GM18511 (cell line): ENCODE results near the gene CDHR5.

Source experiments
- ATAC-seq: cut with Tn5 transposase; IDR thresholded peaks from one replicate; pipeline ENCODE4 v1.9.1; 2021; ENCODE audit warnings: mild to moderate bottlenecking, moderate library complexity; ENCODE audit not compliant: unreplicated experiment

The CDHR5 gene

DNA sequence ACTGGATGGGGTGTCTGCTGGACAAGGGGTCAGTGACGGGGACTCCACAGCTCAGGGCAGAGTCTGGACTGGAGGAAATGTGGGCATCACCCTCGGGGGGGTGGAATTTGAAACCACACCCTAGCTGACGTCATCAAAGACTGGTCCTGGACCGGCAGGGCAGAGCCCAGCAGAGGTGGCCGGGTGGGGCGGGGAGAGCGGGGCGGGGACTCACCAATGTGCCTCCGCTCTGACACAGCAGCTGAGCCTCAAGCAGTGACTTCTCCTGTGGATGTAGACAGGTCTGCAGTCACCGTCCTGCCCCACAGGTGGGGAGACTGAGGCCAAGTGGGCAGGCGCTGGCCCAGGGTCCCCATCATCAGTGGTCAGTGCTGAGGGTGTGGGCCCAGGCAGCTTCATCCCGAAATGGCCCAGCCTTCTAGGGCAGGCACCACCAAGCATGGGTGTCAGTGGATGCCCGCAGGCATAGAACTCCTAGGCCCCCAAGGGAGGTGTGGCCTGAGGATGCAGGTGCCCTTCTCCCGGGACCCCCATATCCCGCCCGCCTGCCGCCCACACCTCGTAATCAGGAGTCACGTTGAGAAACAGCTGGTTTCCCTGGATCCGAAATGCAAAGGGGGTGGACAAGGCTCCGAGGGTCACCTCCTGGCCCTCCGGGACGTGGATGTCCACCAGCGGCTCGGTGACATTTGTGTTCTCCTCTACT, 603 bp downstream of the CDHR5 start:
- ATAC-seq: no peak

- ATAC-seq: no peak
Observed at GRCh38 chr11:623349-623869, 1.3 kb downstream of the CDHR5 start.

DNA sequence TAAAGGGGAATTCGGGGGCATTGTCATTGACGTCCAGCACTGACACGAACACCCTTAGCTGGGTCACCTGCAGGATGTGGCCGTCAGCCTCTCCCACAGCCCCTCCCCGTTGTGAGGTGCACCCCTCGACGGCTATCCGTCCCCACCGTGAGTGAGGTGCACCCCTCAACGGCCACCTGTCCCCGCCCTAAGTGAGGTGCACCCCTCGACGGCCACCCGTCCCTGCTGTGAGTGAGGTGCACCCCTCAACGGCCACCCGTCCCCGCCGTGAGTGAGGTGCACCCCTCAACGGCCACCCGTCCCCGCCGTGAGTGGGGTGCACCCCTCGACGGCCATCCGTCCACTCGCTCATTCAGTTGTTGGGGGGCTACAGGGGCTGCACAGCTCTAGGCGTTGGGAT, 2.9 kb downstream of the CDHR5 start:
- no peak for ATAC-seq

- ATAC-seq: no peak
Observed at GRCh38 chr11:620935-621814, 3.6 kb downstream of the CDHR5 start.

DNA sequence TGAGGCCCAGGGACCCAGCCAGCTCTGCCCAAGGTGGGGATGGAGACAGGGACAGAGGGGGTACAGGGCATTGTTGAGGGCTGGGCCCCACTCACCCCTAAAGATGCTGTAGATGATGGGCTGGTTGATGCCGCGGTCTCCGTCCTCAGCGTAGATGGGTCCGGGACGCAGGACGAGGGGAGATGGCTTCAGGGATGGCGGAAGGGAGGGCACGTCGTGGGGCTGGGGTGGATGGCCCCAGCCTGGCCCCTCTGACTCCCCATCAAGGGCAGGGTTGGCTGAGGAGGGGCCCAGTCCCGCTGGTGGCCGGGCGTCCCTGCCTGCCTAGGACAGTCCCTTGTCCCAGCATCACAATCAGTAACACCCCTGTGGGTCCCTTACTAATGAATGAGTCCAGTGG, 4.6 kb downstream of the CDHR5 start:
- no peak for ATAC-seq

DNA sequence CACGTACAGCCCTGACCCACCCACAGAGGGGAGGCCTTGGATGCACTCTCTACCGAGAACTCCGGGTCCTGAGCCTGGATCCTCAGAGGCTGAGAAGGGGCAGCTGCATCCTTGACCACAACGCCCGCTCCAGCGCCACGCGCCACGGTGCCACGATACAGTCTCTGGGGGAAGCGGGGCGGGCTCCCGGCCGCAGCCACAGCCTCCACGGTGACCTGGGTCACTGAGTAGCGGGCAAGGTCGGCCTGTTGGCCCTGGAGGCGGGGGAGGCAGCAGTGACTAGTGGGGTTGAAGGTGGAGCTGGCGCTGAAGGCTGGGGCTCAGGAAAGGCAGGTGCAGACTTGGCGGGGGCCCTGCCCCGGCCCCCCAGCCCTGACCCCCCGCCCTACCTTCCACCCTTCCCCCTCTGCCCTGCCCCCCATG, 5.1 kb downstream of the CDHR5 start:
- ATAC-seq: no peak

DNA sequence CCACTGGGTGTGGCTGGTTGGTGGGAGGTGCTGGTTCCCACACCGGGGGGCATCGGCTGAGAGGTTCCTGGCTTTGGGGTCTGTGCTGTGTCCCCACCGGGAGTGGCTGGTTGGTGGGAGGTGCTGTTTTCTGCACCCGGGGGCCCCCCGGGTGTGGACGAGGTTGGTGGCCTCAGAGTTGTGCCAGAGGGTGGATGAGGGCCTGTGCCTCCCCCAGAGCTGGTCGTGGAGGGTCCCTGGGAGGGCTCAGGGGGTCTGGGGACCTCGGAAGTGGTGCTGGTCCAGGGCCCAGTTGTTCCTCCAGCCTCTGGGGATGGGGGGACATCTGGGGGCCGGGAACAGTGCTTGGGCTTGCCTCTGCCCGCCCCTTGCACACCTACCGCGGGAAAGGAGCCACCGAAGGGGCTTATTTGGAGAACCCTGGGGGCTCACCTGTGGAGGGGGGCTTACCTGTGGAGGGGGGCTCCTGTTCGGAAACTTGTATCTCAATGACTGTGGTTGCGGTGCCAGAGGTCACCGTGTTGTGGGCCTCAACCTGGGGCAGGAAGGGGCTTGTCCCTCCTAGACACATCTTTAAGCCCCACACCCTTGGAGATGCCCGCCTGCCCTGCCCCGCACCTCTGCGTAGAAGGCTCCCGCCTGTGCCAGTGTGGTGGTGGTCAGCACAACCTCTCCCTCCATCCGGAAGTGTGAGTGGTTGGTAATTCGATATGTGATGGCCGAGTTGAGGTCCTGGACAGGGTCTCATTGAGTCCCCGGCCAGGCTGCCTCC, 5.7 kb downstream of the CDHR5 start:
- ATAC-seq: no peak

DNA sequence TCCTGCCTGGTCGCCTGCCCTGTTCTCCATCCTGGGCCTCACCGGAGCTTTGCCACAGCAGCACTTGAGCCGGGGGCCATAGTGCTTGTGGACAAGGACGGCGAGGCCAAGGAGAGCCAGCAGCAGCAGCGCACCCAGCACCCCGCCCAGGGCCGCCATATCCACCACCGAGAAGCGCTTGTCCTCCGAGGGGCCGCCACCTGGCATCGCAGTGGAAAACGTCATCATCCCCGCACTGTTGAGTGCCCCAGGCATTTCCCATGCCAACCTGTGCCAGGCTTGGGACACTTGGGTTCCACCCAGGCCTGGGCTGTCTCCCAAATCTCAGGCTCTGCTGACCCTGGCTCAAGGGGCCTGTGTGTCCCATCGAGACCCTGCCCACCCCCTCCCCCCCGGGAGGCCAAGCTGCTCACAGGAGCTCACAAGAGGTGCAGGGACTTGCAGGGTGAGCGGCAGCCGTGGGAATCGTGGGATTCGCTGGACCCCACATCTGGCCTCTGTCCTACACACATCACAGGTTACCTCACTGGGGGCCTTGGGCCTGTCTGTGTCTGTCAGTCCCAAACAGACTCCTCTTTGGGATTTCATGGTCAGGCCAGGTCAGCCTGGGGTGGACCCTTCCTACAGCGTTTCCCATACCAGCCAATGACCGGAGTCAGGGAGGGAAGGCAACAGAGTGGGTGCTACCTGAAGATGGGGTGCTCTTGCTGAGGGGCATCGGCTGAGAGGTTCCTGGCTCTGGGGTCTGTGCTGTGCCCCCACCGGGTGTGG, 6.7 kb downstream of the CDHR5 start:
- ATAC-seq: no peak

DNA sequence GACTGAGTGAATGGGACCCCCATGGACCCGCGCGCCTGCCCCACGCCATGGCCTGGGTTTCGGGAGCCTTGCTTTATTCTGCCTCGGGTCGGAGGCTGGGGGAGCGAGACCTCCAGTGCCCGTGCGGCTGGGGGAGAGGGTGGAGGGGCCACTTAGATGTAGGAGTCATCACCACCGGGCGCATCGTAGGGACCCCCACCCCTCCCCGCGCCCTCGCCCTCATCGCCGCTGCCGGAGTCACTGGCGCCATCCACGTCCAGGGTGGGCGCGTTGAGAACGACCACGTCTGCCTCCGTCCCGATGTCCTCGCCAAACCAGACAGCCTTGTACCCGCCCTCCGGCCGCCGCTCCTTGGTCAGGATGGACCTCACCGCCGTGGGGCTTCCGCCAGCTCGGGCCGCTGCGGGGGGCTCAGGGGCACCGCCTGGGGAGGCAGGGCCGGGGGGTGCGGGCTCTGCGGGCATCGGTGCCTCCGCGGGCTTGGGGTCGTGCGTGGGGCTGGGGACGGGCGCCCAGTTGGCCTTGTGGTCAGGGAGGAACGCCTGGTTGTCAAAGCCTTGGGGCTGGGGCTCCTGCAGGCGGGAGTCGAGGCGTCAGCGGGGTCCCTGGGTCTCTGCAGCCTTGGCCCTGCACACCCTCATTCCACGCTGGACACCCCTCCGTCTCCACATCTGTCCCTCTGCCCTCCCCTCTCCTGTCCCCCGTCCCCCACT, 7.4 kb downstream of the CDHR5 start:
- no peak for ATAC-seq

DNA sequence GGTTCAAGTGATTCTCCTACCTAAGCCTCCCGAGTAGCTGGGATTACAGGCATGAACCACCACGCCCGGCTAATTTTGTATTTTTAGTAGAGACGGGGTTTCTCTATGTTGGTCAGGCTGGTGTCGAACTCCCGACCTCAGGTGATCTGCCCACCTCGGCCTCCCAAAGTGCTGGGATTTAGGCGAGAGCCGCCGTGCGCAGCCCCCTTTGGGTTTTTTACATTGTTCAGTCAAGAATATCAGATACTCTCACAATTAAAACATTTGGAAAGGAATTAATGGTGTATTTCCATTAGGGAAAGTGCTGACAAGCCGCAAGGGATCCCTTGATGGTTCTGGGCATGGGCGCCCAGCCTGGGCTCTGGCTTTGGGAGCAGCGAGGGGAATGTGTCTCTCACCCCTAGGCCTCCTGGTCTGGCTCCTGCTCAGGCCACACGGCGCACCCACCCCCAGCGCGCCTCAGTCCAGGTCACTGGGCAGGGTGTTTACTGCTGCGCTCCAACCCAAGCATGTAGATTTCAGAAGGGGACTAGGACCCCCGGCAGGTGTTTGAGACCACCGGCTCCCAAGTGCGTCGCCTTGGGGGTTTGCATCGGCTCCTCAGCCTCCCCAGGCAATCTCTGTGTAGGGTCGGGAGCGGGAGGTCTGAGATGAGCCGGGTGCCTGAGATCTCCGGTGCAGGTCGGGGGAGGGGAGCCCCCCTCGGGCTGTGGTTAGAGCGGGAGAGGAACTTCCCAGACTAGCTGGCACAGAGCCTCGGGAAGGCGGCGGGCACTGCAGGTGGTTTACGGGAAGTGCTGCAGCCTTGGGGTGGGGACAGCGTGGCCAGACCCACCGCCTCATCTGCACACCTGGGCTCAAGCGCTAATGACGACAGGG, 8.2 kb downstream of the CDHR5 start:
- ATAC-seq: no peak

DNA sequence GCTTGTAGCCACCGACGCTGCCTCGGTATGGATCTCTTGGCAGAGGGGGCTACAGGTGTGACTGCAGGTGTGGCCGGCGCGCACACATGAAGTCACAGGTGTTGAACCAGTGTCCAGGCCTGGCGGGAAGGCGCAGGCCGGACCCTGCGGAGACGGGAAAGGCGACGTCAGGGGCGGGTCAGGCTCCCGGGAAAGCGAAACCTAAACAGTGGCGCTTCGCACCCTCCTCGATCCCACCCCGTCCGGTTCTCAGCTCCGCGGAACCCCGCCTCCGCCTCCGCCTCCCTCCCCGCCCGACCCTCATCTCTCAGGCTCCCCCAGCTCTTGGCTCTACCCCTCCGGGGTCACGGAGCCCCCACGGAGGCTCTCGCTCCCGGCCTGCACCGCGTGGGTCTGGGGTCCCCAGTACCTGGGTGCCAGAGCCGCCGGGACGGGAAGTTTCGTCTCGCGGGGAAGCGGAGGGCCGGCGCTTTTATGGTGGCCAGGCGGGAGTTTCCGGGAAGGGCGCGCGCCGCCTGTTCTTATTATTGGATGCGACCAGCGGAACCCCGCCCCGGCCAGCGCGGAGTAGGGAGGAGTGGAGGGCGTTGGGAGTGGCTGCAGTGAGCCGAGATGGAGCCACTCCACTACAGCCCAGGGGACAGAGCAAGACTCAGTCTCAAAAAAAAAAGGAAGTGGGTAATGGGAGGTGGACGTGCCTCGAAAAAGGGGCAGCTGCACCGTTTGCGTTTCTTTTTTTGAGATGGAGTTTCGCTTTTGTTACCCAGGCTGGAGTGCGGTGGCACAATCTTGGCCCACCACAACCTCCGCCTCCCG, 9.0 kb downstream of the CDHR5 start, which contains the start of gene IRF7:
Gene IRF7 (minus strand): TSS at position 447 of the 816 bp plus-strand sequence. CDS start 586 bp downstream, outside the sequence.
- ATAC-seq: peak; percentile 91

DNA sequence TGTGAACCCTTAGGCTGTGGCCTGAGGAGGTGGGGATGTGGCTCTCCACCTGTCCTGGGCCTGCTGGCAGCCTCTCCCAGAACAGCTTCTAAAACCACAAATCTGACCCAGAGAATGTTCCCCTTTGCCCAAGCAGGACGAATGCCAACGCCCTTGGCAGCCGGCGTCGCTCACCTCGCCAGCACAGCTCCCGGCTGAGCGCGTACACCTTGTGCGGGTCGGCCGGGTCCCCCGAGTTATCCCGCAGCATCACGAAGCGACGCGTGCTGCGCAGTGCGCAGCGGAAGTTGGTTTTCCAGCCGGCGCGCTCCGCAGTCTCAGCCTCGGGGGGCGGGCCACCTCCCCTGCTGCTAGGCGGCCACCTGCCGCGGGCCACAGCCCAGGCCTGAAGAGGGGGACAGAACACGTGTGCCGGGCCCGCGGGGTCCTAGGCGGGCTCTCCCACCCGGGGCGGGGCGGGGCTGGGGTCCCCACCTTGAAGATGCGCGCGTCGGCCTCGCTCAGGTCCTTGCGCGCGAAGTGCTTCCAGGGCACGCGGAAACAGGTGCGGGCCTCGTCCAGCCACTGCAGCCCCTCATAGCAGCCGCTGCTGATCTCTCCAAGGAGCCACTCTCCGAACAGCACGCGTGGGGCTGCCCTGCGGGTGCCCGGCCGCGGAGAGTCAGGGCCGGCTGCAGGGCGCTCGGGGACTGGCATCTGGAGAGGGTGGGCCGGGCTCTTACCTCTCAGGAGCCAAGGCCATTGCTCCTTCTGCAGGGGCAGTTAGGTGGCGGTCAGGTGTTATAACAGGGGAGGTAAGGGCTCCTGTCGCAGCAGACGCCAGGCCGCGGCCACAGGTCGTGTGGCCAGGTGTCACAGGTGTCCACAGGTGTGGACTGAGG, 9.9 kb downstream of the CDHR5 start:
- ATAC-seq: no peak

DNA sequence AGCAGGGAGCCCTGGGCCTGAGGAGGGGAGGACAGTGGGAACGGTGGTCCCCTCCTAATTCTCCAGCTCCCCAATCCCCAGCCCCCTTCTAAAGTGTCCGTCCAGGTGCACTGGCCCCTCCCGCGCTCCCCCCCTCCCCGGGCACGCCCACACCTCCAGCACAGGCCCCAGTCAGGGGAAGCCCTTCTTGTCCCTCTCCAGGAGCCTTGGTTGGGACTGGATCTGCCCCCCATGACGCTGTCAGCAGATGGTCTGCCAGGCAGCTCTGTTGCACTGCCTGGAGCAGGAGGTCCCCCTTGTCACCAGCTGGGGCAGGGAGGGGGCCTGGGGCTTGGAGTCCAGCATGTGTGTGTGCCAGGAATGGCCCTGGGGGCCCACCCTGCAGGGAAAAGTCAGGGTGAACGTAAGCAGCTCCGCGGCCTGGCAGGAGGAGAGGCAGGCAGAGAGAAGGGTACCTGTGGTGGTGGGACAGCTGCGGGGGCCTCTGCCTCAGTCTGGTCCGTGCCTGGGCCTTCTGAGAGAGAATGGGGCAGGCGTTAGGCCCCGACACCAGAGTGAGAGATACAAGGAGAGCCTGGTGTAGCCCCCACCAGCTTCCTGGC, 10.6 kb downstream of the CDHR5 start:
- no peak for ATAC-seq

- ATAC-seq: no peak
Observed at GRCh38 chr11:613369-613968, 11.3 kb downstream of the CDHR5 start.

- ATAC-seq: no peak
Observed at GRCh38 chr11:612961-613300, 11.8 kb downstream of the CDHR5 start.
